Measurements from ENCODE around the gene FAM76B.
"Not testable (repeated sequence)": the region's sequence is repeated elsewhere in the genome, so short reads cannot be mapped to it uniquely, and the experiment has no call there.

The FAM76B gene

GRCh38 chr11:95789506-95790122 is at the start of gene FAM76B:
TSS of gene FAM76B (minus strand) at chr11:95789782. CDS start at chr11:95789478, 304 bp downstream.
- DNase-seq: peak; percentile 98

- DNase-seq: peak; percentile 40 to 51
Measured at GRCh38 chr11:95835768-95836488, 46.3 kb upstream of the FAM76B start.

GRCh38 chr11:95835351-95835750 is 45.8 kb upstream of the FAM76B start:
- no peak for DNase-seq

GRCh38 chr11:95833378-95833777 is 43.8 kb upstream of the FAM76B start:
- no peak for DNase-seq

GRCh38 chr11:95832763-95833162 is 43.2 kb upstream of the FAM76B start:
- no peak for DNase-seq

- DNase-seq: no peak
Measured at GRCh38 chr11:95831198-95831883, 41.8 kb upstream of the FAM76B start.

GRCh38 chr11:95829580-95830259 is 40.1 kb upstream of the FAM76B start:
- no peak for DNase-seq

GRCh38 chr11:95827696-95828095 is 38.1 kb upstream of the FAM76B start:
- DNase-seq: no peak

- no peak for DNase-seq
Measured at GRCh38 chr11:95821640-95822039, 32.1 kb upstream of the FAM76B start.

GRCh38 chr11:95816037-95816436 is 26.5 kb upstream of the FAM76B start:
- DNase-seq: no peak

- DNase-seq: not testable (repeated sequence)
Measured at GRCh38 chr11:95811052-95811451, 21.5 kb upstream of the FAM76B start.

- DNase-seq: not testable (repeated sequence)
Measured at GRCh38 chr11:95806464-95806863, 16.9 kb upstream of the FAM76B start.

GRCh38 chr11:95805869-95806268 is 16.3 kb upstream of the FAM76B start:
- DNase-seq: no peak

GRCh38 chr11:95803973-95804372 is 14.4 kb upstream of the FAM76B start:
- no peak for DNase-seq

- DNase-seq: no peak
Measured at GRCh38 chr11:95802806-95803205, 13.2 kb upstream of the FAM76B start.

- DNase-seq: no peak
Measured at GRCh38 chr11:95800438-95800837, 10.9 kb upstream of the FAM76B start.

- no peak for DNase-seq
Measured at GRCh38 chr11:95799546-95799945, 10.0 kb upstream of the FAM76B start.

GRCh38 chr11:95796501-95796900 is 6.9 kb upstream of the FAM76B start:
- DNase-seq: no peak

GRCh38 chr11:95795627-95796295 is 6.2 kb upstream of the FAM76B start:
- DNase-seq: peak; percentile 49 to 57

- DNase-seq: no peak
Measured at GRCh38 chr11:95794086-95794485, 4.5 kb upstream of the FAM76B start.

- no peak for DNase-seq
Measured at GRCh38 chr11:95793116-95793515, 3.5 kb upstream of the FAM76B start.

- DNase-seq: no peak
Measured at GRCh38 chr11:95792700-95793099, 3.1 kb upstream of the FAM76B start.

- DNase-seq: no peak
Measured at GRCh38 chr11:95792200-95792599, 2.6 kb upstream of the FAM76B start.

Data from NCI-H1930 (cell line).